IgD-negative memory B cell (primary cell): ENCODE data around the gene ADAMTS17. TPM values are rescaled to one million over a fixed set of nuclear protein-coding genes. Genes with fewer than 3 reads are reported as not detected.

Source experiments
- H3K27ac Mint-ChIP-seq, 3 donors: one replicate each; pipeline ENCODE4 v1.8.0; 2020 to 2022; ENCODE audit warnings: mild to moderate bottlenecking in 3 of 3, mixed read lengths in 3 of 3, moderate library complexity in 1 of 3
- H3K27me3 Mint-ChIP-seq: one replicate; pipeline ENCODE4 v1.8.0; 2021; ENCODE audit warnings: mixed read lengths
- H3K36me3 Mint-ChIP-seq: one replicate; pipeline ENCODE4 v1.8.0; 2020; ENCODE audit warnings: mild to moderate bottlenecking, mixed read lengths
- H3K4me1 Mint-ChIP-seq, 3 donors: one replicate each; pipeline ENCODE4 v1.8.0; 2020 to 2022; ENCODE audit warnings: mixed read lengths in 3 of 3, mild to moderate bottlenecking in 1 of 3
- H3K4me3 Mint-ChIP-seq, 4 donors: one replicate each; pipeline ENCODE4 v1.8.0; 2020 to 2022; ENCODE audit warnings: mild to moderate bottlenecking in 4 of 4, mixed read lengths in 4 of 4, moderate library complexity in 3 of 4
- H3K9me3 Mint-ChIP-seq, 3 donors: one replicate each; pipeline ENCODE4 v1.8.0; 2020 to 2021; ENCODE audit warnings: mixed read lengths in 3 of 3, mild to moderate bottlenecking in 1 of 3
- polyA plus RNA-seq: library from polyadenylated mRNA; unstranded; fragments of 300-500 nt; fragmentation: Illumina TruSeq; gene quantifications from one replicate; pipeline ENCODE4 v1.2.3, GENCODE V29; 2021

Gene ADAMTS17
- polyA plus RNA-seq, 1 donor from 2014 or later: not detected

- H3K36me3 Mint-ChIP-seq: peaks cover 4% of the 10 kb centered on the region
These were observed 365.8 kb downstream of the ADAMTS17 start for GRCh38 chr15:99976000-99976399.

GRCh38 chr15:99974246-99974645, 367.5 kb downstream of the ADAMTS17 start:
- H3K27ac Mint-ChIP-seq: no peak overlapping the region
- peaks cover 4% of the 10 kb centered on the region for H3K36me3 Mint-ChIP-seq
- H3K4me1 Mint-ChIP-seq: no peaks in the 10 kb centered on the region
- H3K9me3 Mint-ChIP-seq: peaks cover 0 to 2% (median 0%) of the 10 kb centered on the region in 3 donors
- peaks cover 3% of the 10 kb centered on the region for H3K27me3 Mint-ChIP-seq
- H3K4me3 Mint-ChIP-seq: no peak overlapping the region

More at GRCh38 chr15:99976000-99976399, 365.8 kb downstream of the ADAMTS17 start:
- no peak overlapping the region for H3K4me3 Mint-ChIP-seq
- no peak overlapping the region for H3K27ac Mint-ChIP-seq
- H3K4me1 Mint-ChIP-seq: no peaks in the 10 kb centered on the region
- H3K27me3 Mint-ChIP-seq: peaks cover 3% of the 10 kb centered on the region
- no peaks in the 10 kb centered on the region for H3K9me3 Mint-ChIP-seq

GRCh38 chr15:99973351-99973750, 368.4 kb downstream of the ADAMTS17 start:
- Mint-ChIP-seq H3K27ac (peak overlapping the region in 1 of 3 donors; percentile 24), H3K4me3 (no peak overlapping the region), H3K27me3 (peaks cover 3% of the 10 kb centered on the region), H3K9me3 (peaks cover 0 to 2% (median 0%) of the 10 kb centered on the region in 3 donors), H3K36me3 (peaks cover 4% of the 10 kb centered on the region), H3K4me1 (no peaks in the 10 kb centered on the region)

- Mint-ChIP-seq H3K9me3 (peaks cover 0 to 2% (median 0%) of the 10 kb centered on the region in 3 donors), H3K36me3 (peaks cover 4% of the 10 kb centered on the region), H3K4me1 (no peaks in the 10 kb centered on the region), H3K4me3 (no peak overlapping the region), H3K27me3 (peaks cover 3% of the 10 kb centered on the region), H3K27ac (no peak overlapping the region)
These were observed 370.8 kb downstream of the ADAMTS17 start for GRCh38 chr15:99970891-99971430.

- no peaks in the 10 kb centered on the region for H3K4me1 Mint-ChIP-seq
- H3K27me3 Mint-ChIP-seq: peaks cover 3% of the 10 kb centered on the region
- H3K9me3 Mint-ChIP-seq: peaks cover 0 to 2% (median 0%) of the 10 kb centered on the region in 3 donors
- H3K36me3 Mint-ChIP-seq: peaks cover 4% of the 10 kb centered on the region
- H3K4me3 Mint-ChIP-seq: no peak overlapping the region
- H3K27ac Mint-ChIP-seq: no peak overlapping the region
These were observed 372.4 kb downstream of the ADAMTS17 start for GRCh38 chr15:99969261-99969920.

- H3K4me1 Mint-ChIP-seq: no peaks in the 10 kb centered on the region
- peaks cover 2% of the 10 kb centered on the region for H3K36me3 Mint-ChIP-seq
- H3K27ac Mint-ChIP-seq: no peak overlapping the region
- H3K9me3 Mint-ChIP-seq: peaks cover 0 to 2% (median 0%) of the 10 kb centered on the region in 3 donors
- no peak overlapping the region for H3K4me3 Mint-ChIP-seq
- peaks cover 3% of the 10 kb centered on the region for H3K27me3 Mint-ChIP-seq
These were observed 373.9 kb downstream of the ADAMTS17 start for GRCh38 chr15:99967841-99968371.

GRCh38 chr15:99966815-99967214, 375.0 kb downstream of the ADAMTS17 start:
- Mint-ChIP-seq H3K36me3 (peaks cover 2% of the 10 kb centered on the region), H3K27ac (no peak overlapping the region), H3K4me3 (no peak overlapping the region), H3K9me3 (peaks cover 0 to 2% (median 2%) of the 10 kb centered on the region in 3 donors), H3K27me3 (peaks cover 3% of the 10 kb centered on the region), H3K4me1 (no peaks in the 10 kb centered on the region)

GRCh38 chr15:99965376-99965775, 376.4 kb downstream of the ADAMTS17 start:
- H3K27me3 Mint-ChIP-seq: peaks cover 3% of the 10 kb centered on the region
- peaks cover 0 to 4% (median 2%) of the 10 kb centered on the region in 3 donors for H3K9me3 Mint-ChIP-seq
- no peaks in the 10 kb centered on the region for H3K36me3 Mint-ChIP-seq
- H3K27ac Mint-ChIP-seq: no peak overlapping the region
- H3K4me1 Mint-ChIP-seq: no peaks in the 10 kb centered on the region
- no peak overlapping the region for H3K4me3 Mint-ChIP-seq

GRCh38 chr15:99963976-99964375, 377.8 kb downstream of the ADAMTS17 start:
- Mint-ChIP-seq H3K27ac (no peak overlapping the region), H3K4me1 (no peaks in the 10 kb centered on the region), H3K36me3 (no peaks in the 10 kb centered on the region), H3K27me3 (no peaks in the 10 kb centered on the region), H3K9me3 (peaks cover 0 to 2% (median 2%) of the 10 kb centered on the region in 3 donors), H3K4me3 (no peak overlapping the region)

- no peak overlapping the region for H3K27ac Mint-ChIP-seq
- H3K27me3 Mint-ChIP-seq: no peaks in the 10 kb centered on the region
- no peaks in the 10 kb centered on the region for H3K36me3 Mint-ChIP-seq
- H3K4me3 Mint-ChIP-seq: no peak overlapping the region
- peaks cover 0 to 2% (median 2%) of the 10 kb centered on the region in 3 donors for H3K9me3 Mint-ChIP-seq
- no peaks in the 10 kb centered on the region for H3K4me1 Mint-ChIP-seq
These were observed 378.5 kb downstream of the ADAMTS17 start for GRCh38 chr15:99963096-99963825.

- Mint-ChIP-seq H3K9me3 (peaks cover 0 to 4% (median 2%) of the 10 kb centered on the region in 3 donors), H3K36me3 (no peaks in the 10 kb centered on the region), H3K27me3 (peaks cover 2% of the 10 kb centered on the region), H3K4me1 (no peaks in the 10 kb centered on the region), H3K27ac (no peak overlapping the region), H3K4me3 (peak overlapping the region in 1 of 4 donors; percentile 61)
These were observed 379.7 kb downstream of the ADAMTS17 start for GRCh38 chr15:99962006-99962561.

- Mint-ChIP-seq H3K9me3 (peaks cover 0 to 4% (median 2%) of the 10 kb centered on the region in 3 donors), H3K4me1 (no peaks in the 10 kb centered on the region), H3K36me3 (no peaks in the 10 kb centered on the region), H3K4me3 (no peak overlapping the region), H3K27ac (no peak overlapping the region), H3K27me3 (peaks cover 5% of the 10 kb centered on the region)
These were observed 380.7 kb downstream of the ADAMTS17 start for GRCh38 chr15:99961011-99961441.

- Mint-ChIP-seq H3K36me3 (no peaks in the 10 kb centered on the region), H3K27ac (no peak overlapping the region), H3K4me3 (no peak overlapping the region), H3K27me3 (peaks cover 7% of the 10 kb centered on the region), H3K9me3 (peaks cover 0 to 5% (median 2%) of the 10 kb centered on the region in 3 donors), H3K4me1 (no peaks in the 10 kb centered on the region)
These were observed 382.4 kb downstream of the ADAMTS17 start for GRCh38 chr15:99959326-99959725.

GRCh38 chr15:99958426-99959097, 383.2 kb downstream of the ADAMTS17 start:
- peaks cover 0 to 5% (median 2%) of the 10 kb centered on the region in 3 donors for H3K9me3 Mint-ChIP-seq
- peaks cover 1% of the 10 kb centered on the region for H3K36me3 Mint-ChIP-seq
- H3K4me3 Mint-ChIP-seq: no peak overlapping the region
- peaks cover 8% of the 10 kb centered on the region for H3K27me3 Mint-ChIP-seq
- H3K27ac Mint-ChIP-seq: no peak overlapping the region
- H3K4me1 Mint-ChIP-seq: no peaks in the 10 kb centered on the region
